K562 (cell line): ENCODE data around the gene STUB1. TPM values are rescaled to one million over a fixed set of nuclear protein-coding genes. Genes with fewer than 3 reads are reported as not detected.
A peak's percentile ranks its signal among the peaks of the same experiment; 100 is the strongest.

Experiments
- ATAC-seq: fragments of 200-7000 bp; cut with Tn5 transposase; 3 replicates; pipeline ENCODE4 v1.9.1; 2020; ENCODE audit warnings: moderate library complexity
- BruUV-seq: library from RNA; stranded (reverse); fragments of 400-500 nt; replicated peaks from 2 replicates; lab custom pipeline; 2021; lab: Mats Ljungman, UMichigan
- CTCF ChIA-PET: fragments of 300-600 bp; formaldehyde crosslinking; extraction: SDS; loops from one replicate; lab custom pipeline; 2021; ENCODE audit warnings: low intra/inter-chr PET ratio; lab: Yijun Ruan, JAX
- POLR2A ChIA-PET: fragments of 300-600, 350-650 bp; sonication (Branson Sonifier 250); formaldehyde crosslinking; extraction: SDS; loops from one replicate; lab custom pipeline; 2021; ENCODE audit warnings: antibody characterized with exemption, inconsistent platforms; lab: Yijun Ruan, JAX
- DNase-seq, 4 experiments: peaks; one replicate each; pipeline versions ENCODE4 v3.0.0 to v3.0.0-alpha.2; 2011 to 2018; ENCODE audit warnings: low spot score in 3 of 4, mixed read lengths in 3 of 4; ENCODE audit errors: extremely low read depth in 1 of 4
- FAIRE-seq: peaks from 2 replicates; lab custom pipeline; 2011; peaks lifted over from hg19 to GRCh38; lab: Jason Lieb, UNC
- H2AFZ ChIP-seq: 2 replicates; pipeline ENCODE4 v1.6.0; 2011; ENCODE audit warnings: low read depth, low read length, control low read depth, inconsistent platforms
- H3K27ac ChIP-seq: fragments of 200-600 bp; 3 replicates; pipeline ENCODE4 v1.8.0; 2011; ENCODE audit warnings: low read depth, mild to moderate bottlenecking, control low read depth, inconsistent platforms, low read length, moderate library complexity, mixed read lengths; ENCODE audit errors: extremely low read depth
- H3K27me3 ChIP-seq, 2 experiments: fragments of 300-600 bp in 1 of 2; 2 replicates in 1 of 2; 3 replicates in 1 of 2; pipeline versions ENCODE4 v1.6.0 to v1.8.0; 2011; ENCODE audit warnings: inconsistent platforms in 2 of 2, low read length in 2 of 2, mild to moderate bottlenecking in 1 of 2, mixed read lengths in 1 of 2, moderate library complexity in 1 of 2; ENCODE audit not compliant: control insufficient read depth in 2 of 2, insufficient read depth in 2 of 2
- H3K36me3 ChIP-seq: fragments of 300-600 bp; 3 replicates; pipeline ENCODE4 v1.8.0; 2011; ENCODE audit warnings: mild to moderate bottlenecking, low read length, inconsistent platforms; ENCODE audit not compliant: control insufficient read depth, insufficient read depth
- H3K4me1 ChIP-seq, 2 experiments: fragments of 200-600 bp in 1 of 2; replicated peaks in 1 of 2; 2 replicates in 1 of 2; 3 replicates in 1 of 2; pipeline versions ENCODE4 v1.5.1 to v1.8.0; 2011; ENCODE audit warnings: inconsistent platforms in 2 of 2, low read length in 2 of 2, mild to moderate bottlenecking in 1 of 2, mixed read lengths in 1 of 2, moderate library complexity in 1 of 2; ENCODE audit not compliant: control insufficient read depth in 2 of 2, insufficient read depth in 2 of 2
- H3K4me2 ChIP-seq: 2 replicates; pipeline ENCODE4 v1.6.1; 2011; ENCODE audit warnings: low read length, control low read depth, inconsistent platforms, mixed read lengths; ENCODE audit not compliant: insufficient read depth
- H3K4me3 ChIP-seq: fragments of 200-600 bp; sonication (generic), shearing (Covaris generic); 2 replicates; pipeline ENCODE4 v1.5.1; 2016; ENCODE audit warnings: control low read depth, inconsistent platforms
- H3K79me2 ChIP-seq: fragments of 200-600 bp; 3 replicates; pipeline ENCODE4 v1.8.0; 2011; ENCODE audit warnings: low read length, inconsistent platforms; ENCODE audit not compliant: control insufficient read depth, insufficient read depth
- H3K9ac ChIP-seq, 2 experiments: 2 replicates each; pipeline versions ENCODE4 v1.6.0 to v1.6.1; 2011; ENCODE audit warnings: low read depth in 2 of 2, low read length in 2 of 2, control low read depth in 1 of 2, inconsistent platforms in 1 of 2, mild to moderate bottlenecking in 1 of 2, mixed read lengths in 1 of 2; ENCODE audit not compliant: insufficient read depth in 1 of 2
- H3K9me1 ChIP-seq: one replicate; pipeline ENCODE4 v1.6.0; 2011; ENCODE audit warnings: inconsistent platforms, mild to moderate bottlenecking, low read length, moderate library complexity; ENCODE audit not compliant: control insufficient read depth, insufficient read depth
- H3K9me3 ChIP-seq: replicated peaks from 2 replicates; pipeline ENCODE4 v1.5.1; 2011; ENCODE audit warnings: low read depth, low read length, inconsistent platforms; ENCODE audit not compliant: control insufficient read depth, insufficient read depth
- H4K20me1 ChIP-seq: replicated peaks from 2 replicates; pipeline ENCODE4 v1.6.1; 2011; ENCODE audit warnings: low read length, inconsistent platforms, mixed read lengths; ENCODE audit not compliant: control insufficient read depth, insufficient read depth
- CREB1 ChIP-seq, 2 experiments: sonication (generic) in 1 of 2; formaldehyde crosslinking in 1 of 2; IDR thresholded peaks; 2 replicates each; pipeline versions ENCODE4 v1.6.1 to v1.8.0; 2012 to 2022; ENCODE audit warnings: inconsistent platforms in 1 of 2, mild to moderate bottlenecking in 1 of 2, missing genetic modification reagents in 1 of 2, moderate library complexity in 1 of 2
- HNRNPLL ChIP-seq: fragments of 200-400 bp; formaldehyde crosslinking; IDR thresholded peaks from 2 replicates; pipeline ENCODE4 v1.6.1; 2017; ENCODE audit warnings: low read length, low read depth, mild to moderate bottlenecking; ENCODE audit not compliant: poor library complexity, severe bottlenecking
- KDM5B ChIP-seq: fragments of 200-600 bp; sonication (generic); IDR thresholded peaks from 2 replicates; pipeline ENCODE4 v1.6.1; 2012; ENCODE audit warnings: low read depth, mild to moderate bottlenecking, moderate library complexity, low read length, control low read depth, inconsistent platforms; ENCODE audit not compliant: insufficient replicate concordance
- ZNF23 ChIP-seq: fragments of 250-450 bp; sonication (Bioruptor Pico); IDR thresholded peaks from 2 replicates; pipeline ENCODE4 v1.4.0; 2020; ENCODE audit warnings: mild to moderate bottlenecking
- ZNF551 ChIP-seq: fragments of 250-450 bp; sonication (Bioruptor Pico); IDR thresholded peaks from 2 replicates; pipeline ENCODE4 v1.5.0; 2021; ENCODE audit warnings: mild to moderate bottlenecking, moderate library complexity
- WGBS: fragments of 100-300 bp; shearing (Covaris generic); methylation state at CpG from one replicate; pipeline ENCODE4 v1.1.6; 2016; ENCODE audit warnings: low coverage, mixed read lengths; ENCODE audit not compliant: insufficient coverage; ENCODE audit errors: missing lambda C conversion rate; 5-methylcytosine and 5-hydroxymethylcytosine counted together
- in situ Hi-C: fragments of 300-500 bp; cut with MboI; formaldehyde crosslinking; loops from 4 replicates; pipeline ENCODE4 v1.15.0; 2018; ENCODE audit warnings: inconsistent platforms, mixed read lengths
- intact Hi-C: fragments of 100-400 bp; cut with micrococcal nuclease; formaldehyde crosslinking; loops from 2 replicates; pipeline ENCODE4 v1.14.2; 2022
- polyA plus RNA-seq, 8 experiments: library from polyadenylated mRNA; depleted of rRNA in 4 of 8; stranded (reverse) in 5 of 8; unstranded in 3 of 8; fragments of >200 nt; fragmentation: Nextera tagmentation in 2 of 8; fragmentation: Illumina TruSeq in 1 of 8; extraction: Ambion mirVana in 2 of 8; extraction: Trizol in 1 of 8; gene quantifications; 2 replicates each; pipeline versions ENCODE4 v1.2.1 to v1.2.3, GENCODE V29; 2011 to 2014; ENCODE audit warnings: inconsistent platforms in 1 of 8, missing spikeins in 1 of 8
- total RNA-seq, 7 experiments: library from RNA; depleted of rRNA in 6 of 7; stranded (reverse); fragments of >200 nt in 6 of 7; fragmentation: Illumina TruSeq in 2 of 7; extraction: Trizol in 2 of 7; gene quantifications; 2 replicates each; pipeline versions ENCODE4 v1.2.1 to v1.2.3, GENCODE V29; 2011 to 2021; ENCODE audit warnings: low replicate concordance in 1 of 7
- TF ChIP-seq, protein P1 (sequence below), 2 experiments: fragments of 450-650 bp in 1 of 2; sonication (generic) in 1 of 2; formaldehyde crosslinking in 1 of 2; IDR thresholded peaks in 1 of 2; conservative IDR thresholded peaks in 1 of 2; 2 replicates each; pipeline versions ENCODE4 v1.6.1 to v1.8.1; 2016 to 2023; ENCODE audit warnings: mild to moderate bottlenecking in 2 of 2, moderate library complexity in 2 of 2, inconsistent platforms in 1 of 2, missing genetic modification reagents in 1 of 2

STUB1 gene
- total and polyA plus RNA-seq, 9 of the 15 experiments (the other 6 are each of a cell fraction or from before 2014, with no cell fraction given): 10.6 to 251 (median 152) TPM

DNA sequence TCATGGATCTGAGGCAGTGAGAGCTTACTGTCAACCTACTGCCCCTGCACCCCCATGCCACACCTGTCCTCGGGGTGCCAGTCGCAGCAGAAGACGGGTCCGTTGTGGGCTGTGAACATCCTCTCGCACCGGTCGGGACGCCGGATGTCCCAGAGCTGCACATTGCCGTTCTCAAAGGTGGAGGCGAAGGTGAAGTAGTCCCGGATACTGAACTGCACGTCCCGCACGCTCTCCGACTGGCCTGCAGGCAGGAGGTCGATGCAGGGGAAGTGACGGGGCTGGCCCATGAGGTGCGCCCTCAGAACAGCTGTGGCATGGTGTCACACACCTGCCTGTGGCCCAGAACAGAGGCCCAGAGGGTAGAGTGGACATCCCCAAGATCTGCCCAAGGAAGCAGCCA, 7.3 kb downstream of the STUB1 start:
- 96% methylated on average over 14 of the region's 19 CpGs for WGBS
- POLR2A ChIA-PET: interaction anchor here (0.6 to 1.4 kb wide), 2 partner anchors 8 to 116 kb away, joined by 3 to 5 read pairs; no protein-coding TSS in a partner anchor

More for the DNA sequence above, 7.3 kb downstream of the STUB1 start:
- no peak for ATAC-seq
- TF ChIP-seq ZNF23 (CRISPR knock-in tag) (no peak), KDM5B (peak; percentile 17), CREB1 (IDR thresholded peaks at IDR 0.05) (no peak), CREB1 (CRISPR knock-in tag; IDR thresholded peaks at IDR 0.05) (no peak), ZNF551 (CRISPR knock-in tag) (no peak), HNRNPLL (no peak)
- TF ChIP-seq, protein P1, sequence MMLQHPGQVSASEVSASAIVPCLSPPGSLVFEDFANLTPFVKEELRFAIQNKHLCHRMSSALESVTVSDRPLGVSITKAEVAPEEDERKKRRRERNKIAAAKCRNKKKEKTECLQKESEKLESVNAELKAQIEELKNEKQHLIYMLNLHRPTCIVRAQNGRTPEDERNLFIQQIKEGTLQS (IDR thresholded peaks at IDR 0.05): no peak
- TF ChIP-seq, protein P1 (CRISPR knock-in tag; conservative IDR thresholded peaks at IDR 0.05): no peak
- CTCF ChIA-PET: no interaction called here
- no peak for FAIRE-seq
- H3K36me3 ChIP-seq: peaks cover 52% of the 10 kb centered on the region; the same call in 2 of the 3 replicates
- peaks cover 7% of the 10 kb centered on the region for H3K9me1 ChIP-seq
- no peaks in the 10 kb centered on the region for H3K9me3 ChIP-seq
- no peak overlapping the region for H3K4me3 ChIP-seq
- H3K27me3 ChIP-seq: no peaks in the 10 kb centered on the region
- intact Hi-C loops: no loop called here
- no peak overlapping the region for H3K4me2 ChIP-seq
- H3K9ac ChIP-seq: peak overlapping the region in 1 of 2 experiments; percentile 81; a peak in 2 of 4 replicates
- H3K79me2 ChIP-seq: peaks cover 32% of the 10 kb centered on the region
- H3K27ac ChIP-seq: no peak overlapping the region
- peaks cover 7% of the 10 kb centered on the region for H4K20me1 ChIP-seq
- no peak overlapping the region for H2AFZ ChIP-seq
- DNase-seq: no peak
- H3K4me1 ChIP-seq: peaks cover 16 to 85% of the 10 kb centered on the region in 2 experiments
- no TSS peak for BruUV-seq
- in situ Hi-C loops: no loop called here
